DMS53 (cell line): Measurements from ENCODE around the gene BCAS3.
A peak's percentile ranks its signal among the peaks of the same experiment; 100 is the strongest.

Source experiments
- DNase-seq: peaks from one replicate; lab custom pipeline; 2025; lab: John Stamatoyannopoulos, UW

BCAS3 gene

DNA sequence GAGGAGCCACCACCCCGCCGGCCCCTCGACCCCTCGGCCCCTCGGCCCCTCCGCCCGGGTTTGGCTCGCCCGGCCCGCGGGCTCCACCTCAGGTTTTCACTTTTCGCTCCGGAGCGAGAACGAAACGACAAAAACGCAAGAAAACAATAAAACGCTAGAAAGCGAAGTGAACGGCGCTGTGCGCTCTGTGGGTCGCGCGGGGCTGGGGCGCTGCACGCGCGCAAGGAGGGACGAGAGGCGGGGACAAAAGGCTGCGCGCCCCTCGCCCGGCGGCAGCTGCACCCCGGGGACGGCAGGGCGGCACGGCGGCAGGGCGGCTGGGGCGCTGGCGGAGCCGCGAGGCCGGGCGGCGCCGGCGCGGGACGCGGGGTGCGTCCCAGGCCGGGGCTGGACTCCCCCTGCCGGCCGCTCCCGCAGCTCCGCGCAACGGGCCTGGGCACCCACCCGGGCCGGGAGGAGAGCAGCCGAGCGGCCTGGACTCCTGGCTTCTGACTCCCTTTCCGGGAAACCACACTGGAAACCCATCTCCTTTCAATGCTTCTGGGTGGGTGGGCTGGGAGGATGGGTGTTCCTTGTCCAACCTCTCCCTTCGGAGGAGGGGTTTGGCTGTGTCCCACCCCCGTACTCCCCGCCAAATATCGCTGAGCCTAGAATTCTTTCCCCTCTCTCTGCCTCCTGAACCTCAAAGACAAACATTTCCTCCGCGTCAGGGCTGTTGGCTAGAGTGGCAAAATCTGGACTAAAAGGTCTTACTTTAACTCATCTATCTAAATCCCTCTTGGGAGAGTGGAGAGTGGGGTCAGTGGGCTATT, 731.9 kb downstream of the BCAS3 start:
- peak; percentile 83 for DNase-seq

DNA sequence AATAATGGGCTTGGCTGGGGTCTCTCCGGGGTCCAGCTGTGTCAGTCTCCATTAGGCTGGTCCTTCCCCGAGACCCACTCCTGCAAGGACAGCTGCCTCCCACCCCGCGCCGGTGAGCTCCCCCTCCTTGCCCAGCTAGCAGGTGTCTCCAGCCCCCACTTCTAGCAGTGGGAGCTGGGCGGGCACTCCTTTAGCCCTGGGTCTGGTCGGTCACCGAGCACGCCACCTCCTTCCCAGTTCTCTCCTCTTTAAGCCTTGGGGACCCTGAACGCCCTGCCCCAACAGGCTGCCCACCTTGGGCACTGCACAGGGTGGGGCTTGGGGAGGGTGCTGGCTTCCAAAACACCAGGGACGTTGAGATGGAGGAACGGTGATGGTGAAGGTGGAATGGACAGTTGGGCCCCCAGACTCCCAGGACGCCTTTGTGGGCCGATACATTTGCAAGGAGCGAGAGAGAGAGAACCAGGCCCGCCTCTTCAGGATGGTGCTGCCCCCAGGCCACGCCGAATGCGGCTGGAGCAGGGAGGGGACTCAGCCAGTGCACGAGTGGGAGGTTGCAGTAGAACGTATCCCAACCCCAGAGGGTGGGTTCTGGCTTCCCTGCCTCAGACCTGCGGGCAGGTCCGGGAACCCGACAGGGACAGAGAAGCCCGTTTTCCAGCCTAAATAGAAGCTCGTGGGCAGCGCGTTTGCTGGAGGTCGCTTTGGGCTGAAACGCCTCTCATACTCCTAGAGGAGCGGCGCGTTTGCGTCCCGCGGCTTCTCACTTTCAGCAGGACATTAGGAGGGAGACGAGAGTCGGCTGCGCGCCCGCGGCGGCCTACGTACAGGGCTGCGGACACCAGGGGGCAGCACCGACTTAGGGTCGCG, 732.7 kb downstream of the BCAS3 start:
- peak; percentile 85 for DNase-seq

DNA sequence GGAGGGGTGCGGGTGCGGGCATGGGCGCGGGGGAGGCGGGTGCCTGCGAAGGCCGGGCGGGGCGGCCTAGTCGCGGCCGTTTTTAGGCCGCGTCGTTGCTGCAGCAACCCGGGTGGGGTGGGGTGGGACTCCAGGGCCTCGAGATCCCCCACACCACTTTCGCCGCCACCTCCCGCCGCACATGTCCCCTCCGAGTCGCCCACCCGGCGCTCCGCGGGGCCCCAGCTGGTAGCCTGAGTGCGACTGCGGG, 733.3 kb downstream of the BCAS3 start:
- DNase-seq: no peak

DNA sequence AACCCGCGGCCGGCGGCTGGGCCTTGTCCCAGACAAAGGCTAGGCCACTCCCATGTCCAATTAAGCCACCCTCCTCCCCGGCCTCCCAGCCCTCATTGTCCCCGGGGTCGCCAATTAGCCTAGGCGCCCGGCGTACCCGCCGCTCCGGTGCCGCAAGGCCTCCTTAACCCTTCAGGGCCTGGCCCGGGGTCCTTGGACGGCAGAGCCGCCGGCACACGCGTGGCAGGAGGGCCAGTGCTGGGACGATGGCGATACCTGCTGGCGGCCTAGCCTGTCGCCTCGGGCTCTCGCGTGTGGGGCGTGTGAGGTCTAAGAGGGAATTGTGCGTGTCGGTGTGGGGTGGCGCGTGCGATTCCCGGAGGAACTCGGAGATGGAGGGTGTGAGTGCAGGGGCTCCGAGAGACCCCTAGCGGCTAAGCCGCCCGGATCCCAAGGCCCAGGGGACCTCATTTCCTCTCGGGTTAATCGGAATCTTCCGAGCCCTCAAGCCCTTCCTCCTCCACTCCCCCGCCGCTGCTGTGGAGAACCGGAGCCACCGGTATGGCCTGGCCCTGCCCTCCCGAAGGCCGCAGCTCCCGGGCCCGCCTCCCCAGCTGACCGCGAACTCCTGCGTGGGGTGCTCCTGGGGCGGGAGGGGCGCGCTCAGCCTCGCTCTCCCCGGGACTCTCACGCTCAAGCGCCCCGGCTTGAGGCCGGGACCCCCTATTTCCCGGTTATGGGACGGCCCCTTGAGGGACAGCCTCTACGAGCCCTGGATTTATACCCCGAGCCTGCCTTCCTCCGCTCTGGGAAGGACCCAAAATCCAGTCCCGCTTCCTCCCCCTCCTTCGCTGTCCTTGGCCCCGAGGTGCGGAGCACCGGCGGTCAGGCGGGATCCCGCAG, 733.9 kb downstream of the BCAS3 start:
- DNase-seq: peak; percentile 84

DNA sequence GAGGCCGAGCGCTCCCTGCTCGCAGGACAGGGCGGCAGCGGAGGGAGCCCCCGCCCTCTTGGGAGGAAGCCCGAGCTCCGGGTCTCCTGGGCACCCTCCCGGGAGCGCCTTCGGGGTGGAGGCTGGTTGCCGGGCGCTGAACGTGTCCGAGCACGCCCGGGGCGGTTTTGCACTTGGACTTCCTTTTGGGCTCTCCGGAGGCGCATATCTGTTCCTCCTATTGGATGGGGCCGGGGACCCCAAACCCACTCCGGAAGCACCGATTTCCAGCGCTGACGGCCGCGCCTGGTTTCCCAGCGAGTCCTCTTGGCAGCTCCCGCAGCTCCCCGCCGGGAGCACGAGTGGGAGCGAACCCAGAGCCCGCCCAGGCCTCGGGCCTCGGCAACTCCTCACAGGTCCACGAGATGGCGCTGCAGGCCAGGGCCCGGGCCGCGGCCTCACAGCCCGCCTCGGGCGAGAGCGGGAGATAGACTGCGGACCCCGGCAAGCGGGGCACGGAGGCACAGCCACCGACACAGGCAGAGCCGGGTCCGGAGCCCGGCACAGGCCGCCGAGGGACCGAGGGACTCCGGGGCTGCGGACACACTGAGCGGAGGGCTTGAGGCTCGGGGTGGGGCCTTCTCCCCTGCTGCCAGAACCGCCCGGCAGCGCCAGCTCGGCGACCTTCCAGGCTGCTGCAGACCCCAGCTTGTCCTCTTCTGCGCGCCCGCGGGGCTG, 734.6 kb downstream of the BCAS3 start:
- peak; percentile 88 for DNase-seq

DNA sequence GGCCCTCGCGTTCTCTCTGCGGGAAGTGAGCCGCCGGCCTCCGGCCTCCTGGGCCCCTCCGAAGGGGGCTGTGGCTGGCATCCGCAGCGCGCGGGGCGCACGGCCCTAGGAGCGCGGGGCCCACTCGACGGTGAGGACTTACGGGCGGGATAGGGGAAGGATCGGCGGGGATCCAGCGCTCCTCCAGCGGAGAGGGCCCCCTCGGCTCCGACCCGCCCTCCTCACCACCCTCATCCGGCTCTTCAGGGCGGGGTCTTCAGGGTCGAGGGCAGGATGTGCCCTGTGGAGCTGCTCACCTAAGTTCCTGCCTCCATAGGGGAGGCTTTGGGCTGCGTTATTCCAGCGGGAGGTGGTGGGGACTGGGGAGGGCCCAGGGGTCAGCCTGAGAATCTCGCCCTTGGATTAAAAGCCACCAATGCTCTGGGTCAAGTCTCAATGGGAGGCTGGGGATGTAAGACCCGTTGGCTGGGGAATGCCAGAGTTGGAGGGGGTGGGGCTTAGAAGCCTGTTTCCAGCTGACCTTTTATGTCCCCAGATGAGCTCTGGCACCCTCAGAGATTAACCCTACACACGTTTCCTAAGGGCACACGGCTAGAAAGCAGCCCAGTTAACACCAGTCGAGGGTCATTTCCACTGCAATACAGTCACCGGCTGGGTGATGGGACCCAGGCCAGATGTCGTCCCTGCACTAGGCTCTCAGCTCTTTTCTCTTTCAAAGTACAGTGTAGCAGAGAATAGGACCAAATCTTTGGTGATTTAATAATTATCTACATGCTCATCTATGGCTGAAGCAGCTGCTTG, 735.4 kb downstream of the BCAS3 start:
- DNase-seq: peak; percentile 50

DNA sequence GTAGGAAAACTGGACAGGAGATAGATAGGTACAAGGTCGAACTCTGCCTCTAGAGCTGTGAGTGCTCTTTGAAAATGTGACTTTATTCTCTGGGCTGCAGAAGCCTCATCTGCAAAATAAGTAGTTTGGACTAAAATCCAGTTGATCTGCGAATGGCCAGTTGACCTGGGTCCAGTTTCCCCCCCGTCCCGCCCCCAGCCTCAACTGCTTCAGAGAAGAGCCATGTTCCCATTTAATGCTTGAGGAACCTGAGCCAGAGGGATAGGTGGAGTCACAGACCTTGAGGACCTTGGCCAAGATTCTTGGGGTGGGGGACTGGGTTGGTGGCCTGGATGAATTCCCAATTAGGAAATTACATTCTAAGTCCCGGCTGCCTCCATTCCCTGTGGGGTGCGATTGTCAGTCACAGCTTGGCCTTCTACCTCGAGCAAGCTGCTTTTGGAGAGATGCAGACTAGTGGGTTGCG, 736.0 kb downstream of the BCAS3 start:
- DNase-seq: no peak

DNA sequence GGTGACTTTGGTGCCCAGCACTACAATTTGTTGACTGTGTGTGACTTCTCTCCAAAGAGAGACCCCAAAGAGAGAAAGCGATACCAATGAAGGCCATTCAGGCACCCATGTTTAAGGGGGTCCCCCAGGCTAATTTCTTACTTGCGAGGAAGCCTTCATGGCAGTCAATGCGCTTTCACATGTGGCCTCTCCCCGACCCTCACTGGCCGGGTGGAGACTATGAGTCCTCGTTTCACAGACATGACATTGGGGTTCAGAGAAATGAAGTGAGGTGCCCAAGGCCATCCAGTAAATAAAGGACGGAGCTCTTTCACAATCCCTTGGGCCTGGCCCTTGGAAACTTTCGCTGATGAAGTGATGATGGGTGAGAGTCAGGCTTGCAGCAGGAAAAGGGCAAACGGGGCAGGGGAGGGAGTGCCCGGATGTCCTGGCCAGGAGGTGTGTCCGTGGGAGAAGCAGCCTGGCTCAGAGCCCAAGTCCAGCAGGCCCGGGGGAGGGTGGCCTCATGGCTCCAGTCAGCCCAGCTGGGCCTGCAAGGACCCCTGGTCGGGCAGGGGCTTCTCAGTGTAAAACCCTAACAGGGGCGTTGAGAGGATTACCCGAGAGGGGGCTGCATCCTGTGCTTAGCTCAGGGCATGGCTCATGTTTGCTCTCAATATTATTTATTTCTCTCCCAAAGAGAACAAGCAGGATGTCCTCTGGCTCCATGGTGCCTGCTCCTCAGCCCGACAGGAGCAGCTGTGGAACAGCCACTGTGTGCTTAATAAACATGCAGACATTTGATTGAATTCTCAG, 736.7 kb downstream of the BCAS3 start:
- no peak for DNase-seq

DNA sequence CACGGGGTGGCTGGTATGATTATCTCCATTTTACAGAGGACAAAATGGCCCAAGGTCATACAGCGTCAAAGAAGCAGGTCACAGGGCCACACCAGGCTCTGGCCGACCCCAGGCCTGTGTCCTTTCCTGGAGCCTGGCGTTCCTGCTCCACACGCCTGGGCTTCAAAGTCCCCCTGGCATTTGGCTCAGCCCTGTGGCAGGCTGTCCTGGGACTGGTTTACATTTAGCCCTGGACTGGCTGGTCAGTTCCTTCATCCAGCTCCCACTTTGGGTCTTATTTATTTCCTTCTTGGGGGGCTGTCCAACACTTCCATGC, 737.2 kb downstream of the BCAS3 start:
- DNase-seq: no peak

DNA sequence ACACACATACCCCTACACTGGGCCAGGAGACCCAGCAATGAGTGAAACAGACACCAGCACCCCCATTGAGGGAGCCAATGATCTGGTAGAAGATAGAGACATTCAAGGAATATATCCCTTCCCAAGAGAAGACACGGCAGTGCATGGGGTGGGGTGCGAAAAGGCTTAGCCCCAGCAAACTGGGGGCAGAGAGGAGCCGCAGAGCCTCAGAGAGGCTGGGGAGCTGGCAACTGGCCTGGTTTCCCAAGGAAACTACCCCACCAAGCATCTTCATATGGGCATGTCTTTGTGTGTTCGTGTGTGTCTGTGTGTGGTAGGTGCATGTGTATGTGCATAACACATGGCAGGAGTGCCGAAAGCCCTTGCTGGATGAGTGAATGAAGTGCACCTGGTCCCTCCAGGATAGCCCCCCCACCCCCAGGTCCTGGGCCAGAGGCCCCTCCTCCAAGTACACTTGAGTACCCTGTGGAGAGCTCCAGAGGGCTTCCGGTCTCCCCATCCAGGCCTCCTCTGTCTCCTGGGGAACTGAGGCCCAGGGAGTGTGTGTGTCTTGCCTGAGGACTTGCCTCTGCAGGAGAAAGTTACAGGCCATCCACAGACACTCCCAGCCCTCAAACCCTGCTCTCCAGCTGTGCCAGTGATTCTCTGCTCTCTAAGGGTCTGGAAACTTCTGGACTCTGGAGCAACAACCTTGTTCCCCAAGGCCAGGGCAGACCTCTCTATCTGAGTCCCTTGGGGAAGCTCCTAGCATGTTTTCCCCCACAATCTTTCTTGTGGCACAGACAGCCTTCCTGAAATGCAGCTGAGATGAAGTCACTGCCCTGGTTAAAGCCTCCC, 737.9 kb downstream of the BCAS3 start:
- DNase-seq: no peak

DNA sequence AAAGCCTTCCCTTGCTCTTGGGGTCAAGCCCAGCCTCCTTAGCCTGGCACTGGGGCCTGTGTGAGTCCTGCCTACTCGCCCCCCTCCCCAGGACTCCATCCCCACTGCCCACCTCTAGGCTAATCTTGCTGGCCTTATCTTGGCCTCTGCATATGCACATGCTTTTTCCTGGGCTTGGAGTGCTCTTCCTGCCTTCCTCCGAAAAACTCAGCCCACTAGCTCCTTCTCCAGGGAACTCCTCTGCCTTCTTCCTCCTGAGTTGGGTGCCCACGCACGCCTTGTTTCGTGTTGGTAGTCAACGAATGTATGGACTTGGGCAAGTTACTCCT, 738.5 kb downstream of the BCAS3 start:
- no peak for DNase-seq

DNA sequence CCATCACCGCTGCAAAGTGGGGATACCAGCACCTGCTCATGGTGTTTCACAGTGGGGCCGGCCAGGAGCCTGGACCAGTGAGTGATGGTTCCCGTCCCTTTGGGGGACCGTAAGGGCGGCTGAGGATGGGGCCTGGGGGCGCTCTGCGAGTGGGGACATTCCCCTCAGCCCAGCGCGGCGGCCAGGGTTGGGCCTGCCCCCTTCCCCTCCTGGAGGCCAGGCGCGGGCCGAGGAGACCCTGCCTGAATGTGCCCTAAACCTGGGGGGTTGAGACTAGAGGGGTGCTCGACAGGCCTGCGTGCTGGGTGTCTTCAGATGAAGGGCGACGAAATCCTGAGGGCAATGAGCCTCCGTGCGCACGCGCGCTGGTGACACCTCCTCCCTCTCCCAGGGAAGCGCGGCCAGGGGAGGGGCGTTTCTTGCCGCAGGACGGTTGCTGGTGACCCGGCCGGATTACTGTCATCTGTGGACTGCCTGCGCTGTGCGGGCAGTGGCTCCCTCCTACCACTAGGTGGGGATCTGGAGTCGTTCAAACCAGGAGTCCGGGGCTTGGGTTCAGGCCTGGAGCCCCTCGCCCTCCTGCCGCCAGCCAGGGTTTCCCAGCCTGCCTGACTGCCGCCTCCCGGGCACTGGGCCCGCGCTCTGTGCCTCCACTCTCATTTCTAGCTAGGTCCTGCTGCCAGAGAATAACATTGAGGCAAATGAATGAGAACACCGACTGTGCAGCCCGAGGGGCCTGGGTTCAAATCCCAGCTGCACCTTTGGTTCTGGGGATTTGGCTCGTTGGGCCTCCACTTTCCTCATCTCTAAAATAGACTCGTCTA, 739.1 kb downstream of the BCAS3 start:
- DNase-seq: peak; percentile 93

DNA sequence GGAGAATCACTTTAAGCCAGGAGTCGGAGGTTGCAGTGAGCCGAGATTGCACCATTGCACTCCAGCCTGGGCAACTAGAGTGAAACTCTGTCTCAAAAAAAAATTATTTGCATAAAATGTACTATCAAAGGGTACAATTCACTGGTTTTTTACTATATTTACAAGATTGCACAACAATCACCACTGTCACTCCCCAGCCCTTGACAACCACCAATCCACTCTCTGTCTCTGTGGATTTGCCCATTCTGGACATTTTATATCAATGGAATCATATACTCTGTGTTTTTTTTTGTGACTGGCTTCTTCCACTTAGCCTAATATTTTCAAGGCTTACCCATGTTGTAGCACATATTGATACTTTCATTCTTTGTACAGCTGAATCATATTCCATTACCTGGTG, 740.8 kb downstream of the BCAS3 start:
- DNase-seq: no peak

DNA sequence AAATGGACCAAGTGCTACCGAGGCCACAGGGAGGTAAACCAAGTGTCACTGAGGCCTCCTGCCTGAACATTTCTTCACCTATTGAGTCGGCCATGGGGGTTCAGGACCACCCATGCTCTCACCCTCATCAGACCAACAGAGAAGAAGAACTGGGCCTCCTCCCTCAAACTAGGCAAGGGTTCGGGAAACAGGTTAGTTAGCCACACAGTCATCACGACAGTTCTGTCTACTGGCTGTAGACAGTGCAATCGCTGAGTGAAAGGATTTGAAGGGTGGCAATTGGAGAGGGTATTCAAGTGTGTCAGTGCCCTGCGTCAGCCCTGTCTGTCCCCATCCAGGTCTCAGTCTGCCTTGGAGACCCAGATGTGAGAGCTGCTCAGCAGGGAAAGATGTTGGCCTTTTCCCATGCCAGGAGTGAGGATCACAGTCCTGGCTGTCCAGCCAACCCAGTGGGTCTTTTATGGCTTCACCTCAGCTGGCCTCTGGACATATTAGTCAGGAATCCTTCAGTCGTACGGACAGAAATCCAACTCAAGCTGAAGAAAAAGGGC, 741.9 kb downstream of the BCAS3 start:
- DNase-seq: no peak

DNA sequence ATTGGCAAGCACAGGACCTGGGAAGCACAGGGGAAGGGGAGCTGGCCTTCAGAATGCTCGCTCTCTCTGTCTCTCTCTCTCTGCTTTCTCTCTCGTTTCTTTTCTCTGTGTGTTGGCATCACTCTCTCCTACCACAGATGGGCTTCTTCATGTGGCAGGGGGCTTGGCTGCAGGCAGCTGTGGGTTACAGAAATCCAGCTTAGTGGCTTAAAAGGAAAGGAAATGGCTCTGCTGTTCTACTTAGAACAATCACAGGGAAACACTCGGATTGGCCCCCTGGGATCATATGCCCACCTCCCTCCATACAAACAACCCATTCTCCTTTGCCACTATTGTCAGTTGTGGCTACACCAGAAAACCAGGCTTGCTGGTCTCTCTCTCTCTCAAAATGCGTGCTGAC, 742.4 kb downstream of the BCAS3 start:
- DNase-seq: no peak

DNA sequence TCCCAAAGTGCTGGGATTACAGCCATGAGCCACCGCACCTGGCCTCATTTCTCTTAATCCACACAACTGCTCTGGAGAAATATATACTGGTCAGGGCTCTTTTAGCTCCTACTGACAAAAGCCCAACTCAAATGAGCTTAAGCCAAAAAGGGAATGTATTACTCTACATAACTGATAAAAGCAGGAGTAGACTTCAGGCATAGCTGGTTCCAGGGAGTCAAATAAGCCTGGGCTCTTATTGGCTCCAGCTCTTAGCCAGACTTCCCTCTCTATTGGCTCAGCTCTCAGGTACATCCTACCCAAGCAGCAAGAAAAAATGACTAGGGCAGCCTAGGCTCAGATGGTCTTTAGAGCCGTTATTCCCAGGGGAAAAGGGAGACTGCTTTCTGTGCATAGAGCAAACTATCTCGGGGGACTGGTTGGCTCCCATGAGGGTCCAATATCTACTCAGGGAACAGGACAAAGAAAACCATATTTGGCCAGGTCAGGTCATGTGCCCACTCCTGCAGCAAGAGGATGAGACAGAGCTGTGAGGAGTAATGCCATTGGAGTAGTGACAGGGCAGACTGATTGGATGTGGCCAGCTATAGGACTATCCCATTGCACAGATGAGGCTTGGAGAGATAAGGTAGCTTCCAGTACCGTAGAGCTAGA, 743.2 kb downstream of the BCAS3 start:
- no peak for DNase-seq

DNA sequence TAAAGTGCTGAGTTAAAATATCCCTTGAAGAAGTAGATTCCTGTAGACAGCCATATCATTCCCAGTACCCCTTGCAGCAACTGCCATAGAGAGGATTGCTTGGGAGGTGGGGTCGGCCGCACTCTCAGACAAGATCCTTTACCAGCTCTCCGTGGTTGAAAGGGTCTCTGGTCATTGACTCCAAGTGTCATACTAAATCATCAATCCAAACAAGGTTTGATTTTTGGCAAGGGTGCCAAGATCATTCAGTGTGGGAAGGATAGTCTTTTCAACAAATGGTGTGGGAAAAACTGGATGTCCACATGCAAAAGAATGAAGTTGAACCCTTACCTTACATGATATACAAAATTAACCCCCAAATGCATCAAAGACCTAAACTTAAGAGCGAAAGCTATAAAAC, 743.8 kb downstream of the BCAS3 start:
- no peak for DNase-seq
